ENCODE measurements around the gene ARRDC5. TPM values are rescaled to one million over a fixed set of nuclear protein-coding genes. Genes with fewer than 3 reads are reported as not detected.
A peak's percentile ranks its signal among the peaks of the same experiment; 100 is the strongest.

ARRDC5 gene
- total and polyA plus RNA-seq, 2 of the 8 experiments (the other 6 are each of a cell fraction or from before 2014, with no cell fraction given): not detected

- Histone ChIP-seq H2BK15ac (ENCODE audit: low read length) (no peak within 1 kb of the TSS; the same call in 1 of the 2 replicates), H3K9me3 (ENCODE audit: insufficient read depth in 2 of 2, low read depth in 1 of 2, low read length in 1 of 2) (no peaks in the 10 kb centered on the region), H3K4ac (replicated peaks; ENCODE audit: insufficient read length, low read depth, low read length) (peak within 1 kb of the TSS; percentile 46), H3K4me1 (replicated peaks in 1 of 4; ENCODE audit: control insufficient read depth in 3 of 4, insufficient read depth in 4 of 4, low read length in 3 of 4) (peaks cover 0 to 14% (median 11%) of the 10 kb centered on the region in 4 experiments; a peak in 6 of 7 replicates), H3K56ac (replicated peaks; ENCODE audit: insufficient read length, low read depth, low read length) (no peak within 1 kb of the TSS), H2AK5ac (ENCODE audit: low read depth, low read length) (0 out of 2 replicates have a peak within 1 kb of the TSS, but pooled peaks have one; percentile 11), H3K14ac (ENCODE audit: insufficient read length) (no peak within 1 kb of the TSS), H4K8ac (ENCODE audit: extremely low read depth, insufficient read depth, low read length) (peak within 1 kb of the TSS; percentile 90), H4K20me1 (replicated peaks in 1 of 2; ENCODE audit: control insufficient read depth in 1 of 2, insufficient read depth in 2 of 2, low read length in 2 of 2) (peaks cover 3 to 11% of the 10 kb centered on the region in 2 experiments), H3K79me1 (ENCODE audit: low read depth, low read length) (0 out of 2 replicates have a peak, but pooled peaks cover 5% of the 10 kb centered on the region), H3K4me3 (ENCODE audit: extremely low read depth in 1 of 4, insufficient read depth in 2 of 4, low read depth in 3 of 4, low read length in 4 of 4) (peak within 1 kb of the TSS; percentile 46 to 83 (median 56)), H4K5ac (ENCODE audit: insufficient read length, low read depth, low read length) (peak within 1 kb of the TSS; percentile 49), H3K9ac (replicated peaks in 1 of 4; ENCODE audit: extremely low read depth in 1 of 4, low read depth in 3 of 4, low read length in 3 of 4) (peak within 1 kb of the TSS; percentile 69 to 92 (median 78)), H2BK120ac (replicated peaks; ENCODE audit: low read depth, low read length) (no peak within 1 kb of the TSS), H2BK20ac (ENCODE audit: low read length) (no peak within 1 kb of the TSS), H3K23me2 (ENCODE audit: low read depth, low read length) (peaks cover 8% of the 10 kb centered on the region), H3K27me3 (replicated peaks in 1 of 4; ENCODE audit: control insufficient read depth in 3 of 4, extremely low read depth in 1 of 4, insufficient read depth in 3 of 4, low read length in 3 of 4) (no peaks in the 10 kb centered on the region; a peak in 2 of 7 replicates), H2BK5ac (ENCODE audit: low read depth, low read length) (peak within 1 kb of the TSS; percentile 66; the same call in 1 of the 2 replicates), H2AFZ (ENCODE audit: low read length) (no peak within 1 kb of the TSS), H3K18ac (ENCODE audit: extremely low read depth, low read length) (peak within 1 kb of the TSS; percentile 71), H3K36me3 (ENCODE audit: control insufficient read depth in 2 of 4, insufficient read depth in 4 of 4, low read length in 3 of 4) (peaks cover 4 to 15% (median 6%) of the 10 kb centered on the region in 4 experiments; a peak in 5 of 8 replicates), H2BK12ac (ENCODE audit: low read depth, low read length) (peak within 1 kb of the TSS; percentile 75; the same call in 1 of the 2 replicates), H3K27ac (ENCODE audit: low read depth, low read length) (peak within 1 kb of the TSS; percentile 34; the same call in 1 of the 2 replicates), H3K79me2 (ENCODE audit: control insufficient read depth in 1 of 2, insufficient read depth in 2 of 2, low read length in 2 of 2) (peaks cover 0 to 35% of the 10 kb centered on the region in 2 experiments; a peak in 2 of 4 replicates), H4K91ac (replicated peaks; ENCODE audit: insufficient read length, low read length) (peak within 1 kb of the TSS; percentile 3), H3K4me2 (ENCODE audit: insufficient read depth in 1 of 2, low read depth in 2 of 2, low read length in 2 of 2) (peak within 1 kb of the TSS; percentile 75 to 79), H3K23ac (ENCODE audit: insufficient read length) (no peak within 1 kb of the TSS)
- POLR2A ChIA-PET (ENCODE audit: partially characterized antibody): interaction anchor here (2.0 kb wide), 1 partner anchor 122 kb away, joined by 4 read pairs; no protein-coding TSS in a partner anchor
- 8% methylated on average over 41 of the region's 89 CpGs; no CpG with 5 or more reads in 1 of the 2 experiments for WGBS, 2 experiments (ENCODE audit: extremely low coverage in 1 of 2, insufficient coverage in 1 of 2, insufficient read length in 1 of 2, insufficient replicate concordance in 2 of 2, low coverage in 1 of 2, low lambda C conversion rate in 2 of 2, missing lambda C conversion rate in 1 of 2)
- no peak for FAIRE-seq
- peak in 1 of 2 experiments; percentile 54 for DNase-seq (ENCODE audit: low read depth in 1 of 2, low spot score in 2 of 2)
- CTCF ChIA-PET (ENCODE audit: partially characterized antibody): interaction anchor here (0.5 to 1.0 kb wide), 2 partner anchors 10 to 34 kb away, joined by 3 to 4 read pairs; no protein-coding TSS in a partner anchor
- TF ChIP-seq RAD21 (IDR thresholded peaks at IDR 0.05 in 1 of 2, conservative IDR thresholded peaks at IDR 0.05 in 1 of 2; ENCODE audit: low read depth in 2 of 2, low read length in 2 of 2): no peak
- TF ChIP-seq SUZ12 (IDR thresholded peaks at IDR 0.05; ENCODE audit: low read length): no peak
- no peak for TF ChIP-seq CBX8 (IDR thresholded peaks at IDR 0.05; ENCODE audit: borderline replicate concordance, low read depth, low read length)
- TF ChIP-seq CREB1 (IDR thresholded peaks at IDR 0.05): no peak
- TF ChIP-seq SAP30 (IDR thresholded peaks at IDR 0.05; ENCODE audit: insufficient read depth, insufficient replicate concordance, low read length): no peak
- no peak for TF ChIP-seq EZH2 (IDR thresholded peaks at IDR 0.05; ENCODE audit: low read depth, low read length, severe bottlenecking)
- no peak for TF ChIP-seq ATF3 (IDR thresholded peaks at IDR 0.05; ENCODE audit: insufficient read depth, low read depth, low read length)
- TF ChIP-seq ZNF274 (IDR thresholded peaks at IDR 0.05; ENCODE audit: borderline replicate concordance, extremely low read depth, low read length): no peak
These were observed 6.6 kb upstream of the ARRDC5 start, which contains the start of gene UHRF1 for GRCh38 chr19:4909156-4909896. Gene UHRF1 (plus strand): TSS chr19:4909501. CDS start chr19:4910886, 1,385 bp downstream.

Measured in H1 (cell line).